PC-9 (cell line): ENCODE results near the gene DOCK9. TPM values are rescaled to one million over a fixed set of nuclear protein-coding genes. Genes with fewer than 3 reads are reported as not detected.

ENCODE experiments used
- BruUV-seq: library from RNA; stranded (reverse); fragments of 400-500 nt; replicated peaks from 2 replicates; lab custom pipeline; 2021; lab: Mats Ljungman, UMichigan
- CTCF ChIA-PET: fragments of 300-600 bp; sonication (Branson Sonifier 250); formaldehyde crosslinking; loops from one replicate; lab custom pipeline; 2022; ENCODE audit warnings: antibody characterized with exemption; lab: Charles Lee
- POLR2A ChIA-PET: fragments of 300-600 bp; sonication (Branson Sonifier 250); formaldehyde crosslinking; loops from one replicate; lab custom pipeline; 2022; ENCODE audit warnings: antibody characterized with exemption; ENCODE audit not compliant: unreplicated experiment; lab: Charles Lee
- DNase-seq, 2 experiments: peaks; one replicate each; pipeline versions ENCODE4 v3.0.0 to v3.0.0-alpha.2; 2015 to 2022; ENCODE audit warnings: mixed read lengths in 1 of 2
- H2AFZ ChIP-seq: fragments of 200-600 bp; sonication (generic); 2 replicates; pipeline ENCODE4 v1.8.1; 2017; ENCODE audit warnings: antibody characterized with exemption
- H3F3A ChIP-seq: fragments of 200-600 bp; sonication (generic); 2 replicates; pipeline ENCODE4 v1.8.1; 2017; ENCODE audit warnings: antibody characterized with exemption, mild to moderate bottlenecking, low read depth; ENCODE audit not compliant: insufficient read depth
- H3K27ac ChIP-seq: fragments of 200-600 bp; sonication (generic); 2 replicates; pipeline ENCODE4 v1.6.1; 2016; ENCODE audit warnings: mixed run types
- H3K27me3 ChIP-seq: fragments of 200-600 bp; sonication (generic); 2 replicates; pipeline ENCODE4 v1.6.1; 2016; ENCODE audit warnings: low read depth, mixed run types; ENCODE audit not compliant: insufficient read depth
- H3K36me3 ChIP-seq: fragments of 200-600 bp; sonication (generic); 2 replicates; pipeline ENCODE4 v1.6.1; 2016; ENCODE audit warnings: low read depth, mixed run types
- H3K4me1 ChIP-seq: fragments of 200-600 bp; sonication (generic); replicated peaks from 2 replicates; pipeline ENCODE4 v1.6.1; 2016; ENCODE audit warnings: mixed run types; ENCODE audit not compliant: insufficient read depth
- H3K4me2 ChIP-seq: fragments of 200-600 bp; sonication (generic); 2 replicates; pipeline ENCODE4 v1.6.1; 2017; ENCODE audit warnings: mixed run types
- H3K4me3 ChIP-seq: fragments of 200-600 bp; sonication (generic); 2 replicates; pipeline ENCODE4 v1.6.1; 2016; ENCODE audit warnings: mixed run types
- H3K79me2 ChIP-seq: fragments of 200-600 bp; sonication (generic); 2 replicates; pipeline ENCODE4 v1.6.1; 2017; ENCODE audit warnings: low read depth, mixed run types
- H3K9me2 ChIP-seq: fragments of 200-600 bp; sonication (generic); 2 replicates; pipeline ENCODE4 v1.8.1; 2017; ENCODE audit warnings: mild to moderate bottlenecking; ENCODE audit not compliant: insufficient read depth
- H3K9me3 ChIP-seq: fragments of 200-600 bp; sonication (generic); 2 replicates; pipeline ENCODE4 v1.8.1; 2016; ENCODE audit warnings: low read depth; ENCODE audit not compliant: insufficient read depth
- H4K20me1 ChIP-seq: fragments of 200-600 bp; sonication (generic); 2 replicates; pipeline ENCODE4 v1.8.1; 2017; ENCODE audit not compliant: insufficient read depth
- EZH2 ChIP-seq: fragments of 200-600 bp; sonication (generic); IDR thresholded peaks from 2 replicates; pipeline ENCODE4 v1.8.0; 2017; ENCODE audit warnings: antibody characterized with exemption, low read depth
- intact Hi-C: fragments of 100-400 bp; cut with micrococcal nuclease; formaldehyde crosslinking; loops from one replicate; pipeline ENCODE4 v1.10.0; 2022; ENCODE audit not compliant: unreplicated experiment
- total RNA-seq: library from RNA; stranded (reverse); gene quantifications from 2 replicates; pipeline ENCODE4 v1.2.3, GENCODE V29; 2021
- TF ChIP-seq, protein P1 (sequence below): fragments of 200-600 bp; sonication (generic); conservative IDR thresholded peaks from 2 replicates; pipeline ENCODE4 v1.6.1; 2017; ENCODE audit warnings: mixed run types, antibody characterized with exemption, mild to moderate bottlenecking, moderate library complexity

The DOCK9 gene
- total RNA-seq, 1 experiment from 2014 or later = 69.5 TPM

GRCh38 chr13:98796191-98796590 lies 181.7 kb downstream of the DOCK9 start:
- no peak overlapping the region for H3K27ac ChIP-seq
- DNase-seq = no peak
- no peak overlapping the region for H3K4me3 ChIP-seq
- no peaks in the 10 kb centered on the region for H4K20me1 ChIP-seq
- intact Hi-C loops = no loop called here
- H3K9me2 ChIP-seq = no peaks in the 10 kb centered on the region
- H3F3A ChIP-seq = no peaks in the 10 kb centered on the region
- no peak for TF ChIP-seq EZH2
- TF ChIP-seq, protein P1, sequence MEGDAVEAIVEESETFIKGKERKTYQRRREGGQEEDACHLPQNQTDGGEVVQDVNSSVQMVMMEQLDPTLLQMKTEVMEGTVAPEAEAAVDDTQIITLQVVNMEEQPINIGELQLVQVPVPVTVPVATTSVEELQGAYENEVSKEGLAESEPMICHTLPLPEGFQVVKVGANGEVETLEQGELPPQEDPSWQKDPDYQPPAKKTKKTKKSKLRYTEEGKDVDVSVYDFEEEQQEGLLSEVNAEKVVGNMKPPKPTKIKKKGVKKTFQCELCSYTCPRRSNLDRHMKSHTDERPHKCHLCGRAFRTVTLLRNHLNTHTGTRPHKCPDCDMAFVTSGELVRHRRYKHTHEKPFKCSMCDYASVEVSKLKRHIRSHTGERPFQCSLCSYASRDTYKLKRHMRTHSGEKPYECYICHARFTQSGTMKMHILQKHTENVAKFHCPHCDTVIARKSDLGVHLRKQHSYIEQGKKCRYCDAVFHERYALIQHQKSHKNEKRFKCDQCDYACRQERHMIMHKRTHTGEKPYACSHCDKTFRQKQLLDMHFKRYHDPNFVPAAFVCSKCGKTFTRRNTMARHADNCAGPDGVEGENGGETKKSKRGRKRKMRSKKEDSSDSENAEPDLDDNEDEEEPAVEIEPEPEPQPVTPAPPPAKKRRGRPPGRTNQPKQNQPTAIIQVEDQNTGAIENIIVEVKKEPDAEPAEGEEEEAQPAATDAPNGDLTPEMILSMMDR = no peak
- H3K4me1 ChIP-seq = no peaks in the 10 kb centered on the region
- POLR2A ChIA-PET = no interaction called here
- H3K79me2 ChIP-seq = no peaks in the 10 kb centered on the region
- H2AFZ ChIP-seq = no peak overlapping the region
- no peaks in the 10 kb centered on the region for H3K9me3 ChIP-seq
- BruUV-seq = no TSS peak
- no peaks in the 10 kb centered on the region for H3K27me3 ChIP-seq
- H3K36me3 ChIP-seq = peaks cover 24% of the 10 kb centered on the region; the same call in 1 of the 2 replicates
- no peak overlapping the region for H3K4me2 ChIP-seq
- CTCF ChIA-PET = interaction anchor here (0.7 kb wide), 1 partner anchor 305 kb away, joined by 3 read pairs; no protein-coding TSS in a partner anchor

GRCh38 chr13:98795220-98795619 lies 182.6 kb downstream of the DOCK9 start:
- H3K4me1 ChIP-seq = no peaks in the 10 kb centered on the region
- no peak overlapping the region for H3K27ac ChIP-seq
- no peaks in the 10 kb centered on the region for H3F3A ChIP-seq
- BruUV-seq = no TSS peak
- no peaks in the 10 kb centered on the region for H3K9me2 ChIP-seq
- no peak overlapping the region for H2AFZ ChIP-seq
- CTCF ChIA-PET = no interaction called here
- POLR2A ChIA-PET = no interaction called here
- no peak for TF ChIP-seq EZH2
- TF ChIP-seq, protein P1 = no peak
- H4K20me1 ChIP-seq = no peaks in the 10 kb centered on the region
- H3K79me2 ChIP-seq = no peaks in the 10 kb centered on the region
- no peaks in the 10 kb centered on the region for H3K9me3 ChIP-seq
- DNase-seq = no peak
- intact Hi-C loops = no loop called here
- no peaks in the 10 kb centered on the region for H3K27me3 ChIP-seq
- H3K36me3 ChIP-seq = peaks cover 19% of the 10 kb centered on the region; the same call in 1 of the 2 replicates
- H3K4me3 ChIP-seq = no peak overlapping the region
- H3K4me2 ChIP-seq = no peak overlapping the region

DNA sequence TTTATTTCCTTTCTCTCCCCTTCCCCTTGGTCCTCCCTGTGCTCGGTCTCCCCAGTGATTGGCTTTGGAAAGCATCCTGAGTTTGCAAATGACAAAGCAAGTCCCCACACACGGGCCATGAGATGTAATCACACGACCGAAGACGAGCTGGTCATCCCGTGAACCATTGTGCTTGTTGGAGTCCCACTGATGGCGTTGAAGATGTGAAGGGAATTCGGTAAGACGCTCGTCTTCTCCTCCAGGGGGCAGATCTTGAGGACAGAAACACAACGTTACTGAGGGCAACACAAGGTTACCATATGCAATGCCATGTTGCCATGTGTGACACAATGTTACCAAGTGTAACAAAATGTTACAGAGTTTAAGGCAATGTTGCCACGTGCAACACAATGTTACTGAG lies 183.4 kb downstream of the DOCK9 start:
- no peak for DNase-seq
- Histone ChIP-seq H3K9me3 (no peaks in the 10 kb centered on the region), H3K9me2 (no peaks in the 10 kb centered on the region), H3K79me2 (no peaks in the 10 kb centered on the region), H3K4me2 (no peak overlapping the region), H3F3A (no peaks in the 10 kb centered on the region), H3K36me3 (peaks cover 18% of the 10 kb centered on the region; the same call in 1 of the 2 replicates), H3K4me3 (no peak overlapping the region), H4K20me1 (no peaks in the 10 kb centered on the region), H3K4me1 (no peaks in the 10 kb centered on the region), H3K27me3 (no peaks in the 10 kb centered on the region), H3K27ac (no peak overlapping the region), H2AFZ (no peak overlapping the region)
- TF ChIP-seq EZH2 = no peak
- TF ChIP-seq, protein P1 = no peak
- no TSS peak for BruUV-seq
- POLR2A ChIA-PET = no interaction called here
- CTCF ChIA-PET = no interaction called here
- intact Hi-C loops = no loop called here
